GM18505 (cell line): ENCODE measurements around the gene PHACTR2.

ENCODE experiments used
- ATAC-seq: cut with Tn5 transposase; IDR thresholded peaks from one replicate; pipeline ENCODE4 v1.9.1; 2021; ENCODE audit not compliant: unreplicated experiment
- POLR2A ChIP-seq: IDR thresholded peaks from 4 replicates; pipeline ENCODE4 v1.6.1; 2011; ENCODE audit warnings: borderline replicate concordance; ENCODE audit not compliant: insufficient read depth, insufficient read length; ENCODE audit errors: extremely low read depth

Gene PHACTR2

GRCh38 chr6:143746202-143747119 is 68.7 kb downstream of the PHACTR2 start:
- ATAC-seq: no peak
- no peak for TF ChIP-seq POLR2A

GRCh38 chr6:143747347-143747842 is 69.6 kb downstream of the PHACTR2 start:
- no peak for TF ChIP-seq POLR2A
- no peak for ATAC-seq

GRCh38 chr6:143749891-143750290 is 72.1 kb downstream of the PHACTR2 start:
- ATAC-seq: no peak
- TF ChIP-seq POLR2A: no peak

- TF ChIP-seq POLR2A: no peak
- no peak for ATAC-seq
Observed at GRCh38 chr6:143750877-143751276, 73.1 kb downstream of the PHACTR2 start.

- TF ChIP-seq POLR2A: no peak
- ATAC-seq: no peak
Observed at GRCh38 chr6:143752459-143752858, 74.7 kb downstream of the PHACTR2 start.

- no peak for ATAC-seq
- no peak for TF ChIP-seq POLR2A
Observed at GRCh38 chr6:143753678-143754077, 75.9 kb downstream of the PHACTR2 start.

GRCh38 chr6:143754204-143754603 is 76.4 kb downstream of the PHACTR2 start:
- no peak for TF ChIP-seq POLR2A
- no peak for ATAC-seq

- no peak for ATAC-seq
- TF ChIP-seq POLR2A: no peak
Observed at GRCh38 chr6:143755301-143755744, 77.6 kb downstream of the PHACTR2 start.

- TF ChIP-seq POLR2A: no peak
- no peak for ATAC-seq
Observed at GRCh38 chr6:143757346-143757832, 79.6 kb downstream of the PHACTR2 start.

- TF ChIP-seq POLR2A: no peak
Observed at GRCh38 chr6:143758551-143758950, 80.8 kb downstream of the PHACTR2 start.

GRCh38 chr6:143759666-143760065 is 81.9 kb downstream of the PHACTR2 start:
- TF ChIP-seq POLR2A: no peak
- no peak for ATAC-seq

More at GRCh38 chr6:143758551-143758950, 80.8 kb downstream of the PHACTR2 start:
- no peak for ATAC-seq

- ATAC-seq: no peak
- no peak for TF ChIP-seq POLR2A
Observed at GRCh38 chr6:143761074-143761473, 83.3 kb downstream of the PHACTR2 start.

GRCh38 chr6:143762126-143762525 is 84.4 kb downstream of the PHACTR2 start:
- no peak for ATAC-seq
- TF ChIP-seq POLR2A: no peak
